HG03060 (cell line): ENCODE data around the gene FLG2.

ENCODE experiments used
- ATAC-seq: cut with Tn5 transposase; IDR thresholded peaks from one replicate; pipeline ENCODE4 v1.9.1; 2021; ENCODE audit warnings: low read depth, moderate number of reproducible peaks; ENCODE audit not compliant: unreplicated experiment

FLG2 gene

DNA sequence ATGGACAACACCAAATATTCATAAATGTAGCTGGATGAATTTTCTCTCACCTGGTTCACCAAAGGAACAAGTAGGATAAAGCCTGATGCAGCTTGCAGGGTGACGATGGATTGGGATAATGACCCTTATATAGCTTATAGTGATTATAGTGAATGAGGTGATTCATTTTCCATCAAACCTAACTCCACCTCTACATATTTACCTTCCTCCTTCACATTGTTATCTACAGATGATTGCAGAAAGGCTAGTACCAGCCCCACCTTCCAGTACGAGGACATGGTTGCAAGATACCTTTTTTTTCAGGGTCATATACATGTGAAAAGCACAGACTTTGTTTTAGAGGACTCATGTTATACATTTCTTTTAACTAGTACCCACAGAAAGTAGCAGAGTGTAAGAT is at the start of gene FLG2:
FLG2 (minus strand) TSS at position 101 of the 400 bp plus-strand sequence. CDS start 1,122 bp downstream, outside the sequence.
- ATAC-seq = no peak

DNA sequence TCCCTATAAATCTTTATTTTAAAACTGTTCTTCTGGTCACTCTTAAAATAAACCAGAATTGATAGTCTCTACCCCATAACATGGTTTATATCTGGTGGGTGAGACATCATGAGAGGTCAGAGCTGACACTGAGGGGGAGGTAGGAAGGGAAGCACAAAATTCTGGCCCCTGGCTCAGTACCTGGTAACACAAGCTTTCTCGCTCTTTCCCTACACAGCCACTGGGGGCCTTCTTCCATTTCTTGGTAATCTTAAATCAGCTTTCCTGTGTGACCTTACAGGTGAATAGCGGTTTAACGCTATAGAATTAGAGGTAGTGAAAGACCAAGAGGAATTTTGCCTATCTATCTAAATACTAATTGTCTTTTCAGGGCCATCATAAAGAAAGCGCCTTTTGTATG is 48.9 kb upstream of the FLG2 start:
- ATAC-seq = no peak

DNA sequence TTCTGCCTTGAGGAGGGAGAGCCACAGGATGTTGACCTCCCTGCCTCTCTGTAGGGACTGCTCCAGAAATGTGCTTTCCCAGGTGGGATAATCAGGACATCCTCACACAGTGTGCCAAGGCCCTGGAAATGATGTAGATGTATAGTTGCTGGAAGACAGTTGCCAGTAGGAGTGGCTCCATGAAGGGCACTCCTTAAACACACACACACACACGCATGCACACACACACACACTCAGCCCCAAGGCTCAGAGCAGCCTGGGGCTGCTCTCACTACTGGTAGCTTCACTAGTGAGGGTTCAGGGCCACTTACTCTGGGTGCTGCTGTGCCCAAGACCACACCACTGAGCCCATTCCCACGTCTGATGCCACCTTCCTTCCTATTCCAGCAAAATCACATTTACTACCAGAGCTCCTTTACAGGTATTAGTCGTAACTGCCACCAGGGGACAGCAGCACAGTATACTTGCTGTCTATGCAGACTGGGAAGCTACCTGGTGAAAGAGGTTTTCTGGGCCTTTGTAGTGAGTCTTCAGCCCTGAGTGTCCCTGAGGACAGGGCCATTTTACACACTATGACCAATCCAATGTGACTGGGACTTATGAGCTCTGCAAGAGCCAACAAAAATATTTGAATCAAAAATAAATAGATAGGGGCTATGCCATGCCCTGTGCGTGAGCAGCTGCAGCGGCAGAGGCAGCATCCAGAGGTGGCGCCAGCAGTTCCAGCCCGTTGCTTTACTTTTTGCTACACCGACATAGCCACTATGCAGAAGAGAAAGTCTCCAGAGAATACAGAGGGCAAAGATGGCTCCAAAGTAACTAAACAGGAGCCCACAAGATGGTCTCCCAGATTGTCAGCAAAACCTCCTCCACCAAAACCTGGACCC is 39.2 kb upstream of the FLG2 start:
- ATAC-seq = no peak

DNA sequence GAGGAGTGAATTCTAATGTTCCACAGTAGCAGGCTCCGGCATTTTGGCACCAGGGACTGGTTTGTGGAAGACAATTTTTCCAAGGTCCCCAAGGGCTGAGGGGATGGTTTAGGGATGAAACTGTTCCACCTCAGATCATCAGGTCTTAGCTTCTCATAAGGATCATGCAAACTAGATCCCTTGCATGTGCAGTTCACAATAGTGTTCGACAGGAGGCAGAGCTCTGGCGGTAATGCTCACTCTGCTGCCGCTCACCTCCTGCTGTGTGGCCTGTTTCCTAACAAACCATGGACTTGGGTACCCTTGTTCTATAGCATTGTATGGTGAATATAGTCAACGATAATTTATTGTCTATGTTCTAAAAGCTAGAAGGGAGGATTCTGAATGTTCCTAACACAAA is 37.7 kb upstream of the FLG2 start:
- ATAC-seq = no peak

DNA sequence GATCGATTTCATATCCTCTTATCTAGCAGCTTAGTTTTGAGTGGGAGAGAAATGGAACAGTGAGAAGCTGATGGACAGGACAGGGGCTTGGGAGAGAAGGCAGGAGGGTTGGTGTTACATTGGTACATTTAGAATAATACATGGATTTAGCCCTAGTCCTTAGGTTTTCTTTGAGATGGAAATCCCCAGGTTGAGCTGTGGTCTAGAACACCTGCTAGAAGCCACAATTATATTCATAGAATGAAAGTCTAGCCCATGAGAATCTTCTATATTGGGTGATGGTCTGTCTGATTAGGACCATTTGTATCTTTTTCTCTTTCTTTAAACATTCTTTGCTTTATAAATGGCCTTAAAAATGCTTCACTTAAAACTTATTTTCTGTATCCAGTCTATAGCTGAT is 34.3 kb upstream of the FLG2 start:
- no peak for ATAC-seq

DNA sequence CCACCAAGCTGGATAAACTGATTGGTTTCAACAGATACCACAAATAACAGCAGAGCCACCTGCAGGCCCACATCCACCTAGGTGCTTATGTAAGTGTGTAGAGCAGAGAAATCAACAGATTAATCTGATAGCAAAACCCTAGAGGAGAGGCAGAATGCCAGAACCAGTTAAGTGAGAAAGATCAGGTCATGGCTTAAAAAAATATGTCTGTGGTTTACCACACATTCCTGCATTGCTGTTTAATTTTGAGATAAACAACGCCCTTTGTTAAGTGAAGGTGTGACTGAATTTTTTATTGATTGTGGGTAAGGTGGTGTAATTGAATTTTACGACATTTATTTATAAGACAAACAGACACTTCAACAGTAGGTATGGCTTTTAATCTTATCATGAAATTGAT is 33.1 kb upstream of the FLG2 start:
- ATAC-seq = no peak

DNA sequence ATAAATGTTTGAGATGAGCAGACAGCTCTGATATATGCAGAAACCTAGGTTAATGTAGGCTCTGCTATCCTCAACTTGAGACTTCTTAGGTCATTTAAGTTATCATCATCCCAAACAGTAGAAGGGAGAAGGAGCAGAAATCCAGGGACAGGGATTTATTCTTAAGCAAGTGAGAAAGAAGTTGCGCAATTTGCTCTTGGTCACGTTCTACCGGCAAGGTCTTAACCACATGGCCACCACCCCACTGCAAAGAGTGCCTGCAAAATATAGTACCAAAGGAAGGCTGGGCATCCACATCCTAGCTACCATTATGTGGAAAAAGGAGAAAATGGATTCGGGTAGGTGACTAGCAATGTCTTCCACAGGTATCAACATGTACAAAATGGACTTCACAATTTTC is 29.1 kb upstream of the FLG2 start:
- no peak for ATAC-seq

DNA sequence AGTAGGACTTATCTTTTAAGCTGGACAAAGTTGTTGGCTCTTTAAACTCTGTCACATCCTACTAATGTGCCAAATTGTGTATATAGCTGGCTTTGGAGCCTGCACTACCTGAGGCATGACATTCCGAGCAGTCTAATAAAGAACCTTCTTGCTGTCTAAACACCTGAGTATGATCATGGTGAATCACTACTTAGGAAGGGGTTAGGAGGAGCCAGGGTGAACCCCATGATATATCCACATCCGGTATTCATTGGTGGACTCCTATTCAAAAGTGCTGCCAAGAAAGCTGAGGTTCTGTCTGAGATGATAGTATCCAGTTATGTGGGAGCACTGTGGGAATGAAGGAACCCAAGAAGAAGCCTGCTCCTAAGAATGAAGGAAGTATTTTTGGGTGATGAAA is 27.1 kb upstream of the FLG2 start:
- no peak for ATAC-seq

DNA sequence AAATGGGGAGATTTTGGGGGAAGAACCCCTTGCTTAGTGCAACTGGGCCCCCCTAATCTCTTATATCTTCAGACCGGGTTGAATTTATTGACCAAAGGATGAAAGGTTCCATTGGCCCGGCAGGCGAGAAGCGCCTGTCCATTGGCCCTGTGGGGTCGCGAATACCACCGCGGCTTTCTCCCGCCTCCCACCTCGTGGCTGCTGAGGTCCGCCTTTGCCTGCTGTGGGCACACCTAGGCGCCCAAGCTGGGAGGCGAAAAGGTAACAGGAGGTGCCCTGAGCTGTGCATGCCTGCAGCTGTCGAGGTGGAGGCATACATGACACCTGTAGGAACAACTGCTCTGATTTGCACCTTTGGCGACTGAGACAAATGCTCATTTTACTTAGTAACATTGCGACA is 21.1 kb upstream of the FLG2 start:
- no peak for ATAC-seq

DNA sequence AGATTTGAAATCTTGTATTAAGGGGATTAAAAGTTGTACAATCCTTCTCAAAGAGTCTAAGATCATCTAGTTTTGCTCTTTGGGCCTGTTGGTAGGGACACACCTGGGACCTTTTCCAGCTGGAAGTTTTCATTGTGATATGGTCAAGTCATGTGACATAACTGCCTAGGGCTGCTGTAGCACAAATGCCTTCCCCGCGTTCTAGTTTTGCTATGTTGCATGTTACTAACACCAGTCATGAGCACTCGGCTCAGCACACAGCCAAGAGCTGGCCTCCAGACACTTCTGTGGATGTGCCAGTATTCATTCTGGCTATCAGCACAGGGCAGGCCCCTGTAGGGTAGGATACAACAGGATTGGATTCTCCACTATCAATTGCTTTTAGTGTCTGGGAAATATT is 14.6 kb upstream of the FLG2 start:
- ATAC-seq = no peak

DNA sequence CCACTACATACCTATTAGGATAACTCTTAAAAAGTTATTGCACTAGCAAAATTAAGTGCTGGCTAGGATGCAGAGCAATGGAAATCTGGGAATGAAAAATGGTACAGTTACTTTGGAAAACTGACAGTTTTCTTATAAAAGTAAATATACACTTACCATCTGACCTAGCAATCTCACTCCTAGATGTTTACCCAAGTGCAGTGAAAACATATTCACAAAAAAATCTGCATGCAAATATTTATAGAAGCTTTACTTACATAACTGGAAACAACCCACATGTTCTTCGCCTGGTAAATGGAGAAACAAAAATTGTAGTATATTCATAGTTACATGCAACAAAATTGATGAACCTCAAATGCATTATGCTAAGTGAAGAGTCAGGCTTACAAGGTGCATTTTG is 12.9 kb upstream of the FLG2 start:
- ATAC-seq = no peak

DNA sequence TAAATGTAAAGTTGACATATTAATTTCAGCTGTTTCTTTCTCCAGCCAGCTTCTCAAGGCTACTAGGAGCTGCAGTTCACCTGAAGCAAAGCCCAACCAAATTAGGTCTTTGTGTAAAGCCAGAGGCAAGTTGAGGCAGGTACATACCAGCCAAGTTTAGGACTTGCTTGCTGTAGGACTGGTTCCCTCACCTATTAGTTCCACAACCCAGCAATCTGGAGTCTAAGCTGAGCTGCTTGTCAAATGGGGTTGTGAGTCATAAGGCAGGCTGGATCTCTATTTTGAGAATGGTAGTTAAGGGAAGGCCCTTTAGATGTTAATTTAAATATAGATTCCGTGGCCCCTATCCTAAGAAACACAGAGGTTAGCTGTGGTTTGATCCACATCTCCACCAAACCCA is 7.6 kb upstream of the FLG2 start:
- no peak for ATAC-seq

DNA sequence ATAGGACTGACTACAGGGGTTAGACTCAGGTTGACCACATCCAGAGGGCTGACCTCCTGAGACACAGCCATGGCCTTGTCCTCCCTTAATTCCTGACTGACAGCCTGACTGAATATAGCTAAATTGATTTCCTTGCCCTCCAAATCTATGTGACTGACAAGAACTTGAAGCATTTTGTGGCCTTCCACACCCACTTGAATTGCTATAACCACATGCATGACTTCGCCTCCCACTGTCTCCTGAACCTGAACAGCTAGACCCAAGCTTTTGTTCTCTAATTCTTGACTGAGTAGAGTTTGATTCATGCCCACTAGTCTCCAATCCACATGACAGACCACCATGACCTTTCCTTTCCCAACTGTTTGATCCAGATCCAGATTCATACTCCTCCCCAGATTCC is 3.1 kb downstream of the FLG2 start:
- ATAC-seq = no peak

DNA sequence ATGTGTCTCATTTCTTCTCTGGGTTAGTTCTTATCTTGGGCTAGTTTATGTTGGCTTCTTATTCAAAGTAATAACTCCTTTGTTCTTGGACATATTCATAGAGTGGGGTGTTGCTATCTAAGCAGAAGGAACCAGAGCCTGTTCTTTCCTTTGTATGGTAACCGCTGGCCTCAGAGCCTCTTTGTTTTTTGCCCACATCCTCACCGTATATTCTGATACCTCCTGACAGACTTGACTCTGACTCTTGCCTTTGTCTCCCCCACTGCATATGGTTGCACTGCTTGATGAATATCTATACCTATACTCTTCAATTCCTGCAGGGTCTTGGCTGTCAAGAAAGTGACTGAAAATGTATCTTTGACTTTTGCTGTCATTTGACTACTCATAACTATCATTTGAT is 10.2 kb downstream of the FLG2 start:
- ATAC-seq = no peak

DNA sequence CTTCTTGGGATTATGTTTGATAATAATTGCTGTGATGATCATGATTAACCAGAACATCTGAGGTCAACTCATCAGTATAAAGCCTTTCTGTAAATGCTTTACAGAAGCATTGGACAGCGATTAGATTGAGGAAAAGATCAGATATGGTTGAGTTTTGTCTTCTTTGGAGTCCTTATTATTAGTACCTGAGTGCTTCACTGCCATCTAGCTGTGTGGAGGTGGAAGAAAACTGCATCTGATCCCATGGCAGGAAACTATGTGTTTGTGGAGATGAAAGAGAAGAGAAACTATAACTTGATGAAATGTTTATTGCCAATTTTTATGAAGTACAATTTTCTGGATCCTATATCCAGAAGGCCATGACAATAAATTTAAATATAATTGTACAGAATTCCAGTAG is 11.4 kb downstream of the FLG2 start:
- ATAC-seq = no peak

DNA sequence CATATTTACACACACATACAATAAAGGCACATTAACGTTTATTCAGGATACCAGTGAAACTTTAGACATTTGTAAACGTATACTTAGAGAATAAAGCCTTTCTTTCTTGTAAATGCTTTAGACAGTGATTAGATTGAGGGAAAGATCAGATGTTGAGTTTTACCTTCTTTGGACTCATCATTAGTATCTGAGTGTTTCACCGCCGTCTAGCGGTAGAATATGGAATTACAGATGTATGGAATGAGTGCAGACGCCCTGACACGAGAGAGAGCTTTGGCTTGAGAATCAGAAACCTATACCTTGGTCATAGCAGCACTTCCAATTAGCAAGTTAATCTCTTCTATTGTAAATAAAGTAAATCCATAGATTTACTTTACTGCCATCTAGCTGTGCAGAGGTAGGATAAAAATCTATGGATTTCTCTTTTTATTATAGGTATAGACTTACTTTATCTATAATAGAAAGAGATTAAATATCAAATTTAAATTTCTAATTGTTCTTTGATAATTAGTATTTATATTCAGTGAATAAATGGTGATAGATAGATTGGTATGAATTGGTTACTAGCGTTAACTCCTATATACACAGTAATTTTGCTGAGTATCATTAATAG is 12.6 kb downstream of the FLG2 start:
- ATAC-seq = no peak

DNA sequence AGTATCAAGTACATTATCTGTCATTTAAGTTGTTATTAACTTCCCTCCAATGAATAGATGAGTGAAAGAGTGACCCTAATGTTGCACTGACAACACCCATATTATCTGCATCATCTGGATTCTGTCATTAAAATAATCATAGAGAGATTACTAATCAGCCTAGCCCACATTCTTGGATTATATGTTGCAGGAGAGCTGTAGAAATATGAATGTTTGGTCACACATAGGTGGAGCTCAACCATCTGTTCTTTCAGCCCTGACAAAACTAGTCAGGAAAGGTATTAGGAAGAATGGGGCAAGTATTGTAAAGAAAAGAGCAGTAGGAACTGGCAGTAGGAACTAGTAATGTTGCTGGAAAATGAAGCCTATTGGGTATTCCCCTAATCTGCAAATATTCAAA is 15.4 kb downstream of the FLG2 start:
- ATAC-seq = no peak

DNA sequence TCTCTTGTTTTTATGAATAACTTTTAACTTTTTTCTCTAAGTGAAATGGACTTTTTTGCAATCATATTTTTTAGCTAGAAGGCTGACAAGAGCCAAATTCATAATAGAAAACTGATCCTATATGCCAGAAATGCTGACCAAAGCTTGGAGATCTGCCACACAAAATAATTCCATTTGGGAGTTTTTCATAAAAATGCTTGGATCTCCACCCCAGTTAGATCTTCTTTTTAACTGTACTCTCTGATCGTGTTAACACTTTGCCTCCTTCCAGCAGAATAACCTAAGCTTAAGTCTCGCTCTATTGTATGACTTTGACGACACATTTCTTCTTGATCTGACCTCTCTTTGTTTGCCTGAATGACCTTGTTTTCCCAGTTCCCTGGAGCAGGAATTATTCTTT is 16.8 kb downstream of the FLG2 start:
- ATAC-seq = no peak

DNA sequence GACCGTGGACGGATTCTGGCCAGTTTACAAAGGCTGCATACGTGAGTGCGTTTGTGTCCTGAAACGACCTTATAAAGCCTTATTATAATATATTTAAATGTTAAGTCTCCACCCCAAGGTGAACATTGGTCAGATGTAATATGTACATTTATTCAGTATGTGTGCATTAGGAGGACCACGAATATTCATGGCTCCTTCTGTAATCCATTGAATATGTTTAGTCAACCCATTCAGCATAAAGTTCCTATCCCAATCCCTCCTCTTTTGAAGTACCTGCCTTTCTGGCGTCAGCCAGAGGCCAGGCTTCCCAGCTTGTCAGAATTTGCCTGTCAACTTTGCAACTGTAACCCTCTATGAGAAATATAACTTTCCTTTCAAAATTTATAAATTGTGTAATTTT is 24.4 kb downstream of the FLG2 start:
- ATAC-seq = no peak

DNA sequence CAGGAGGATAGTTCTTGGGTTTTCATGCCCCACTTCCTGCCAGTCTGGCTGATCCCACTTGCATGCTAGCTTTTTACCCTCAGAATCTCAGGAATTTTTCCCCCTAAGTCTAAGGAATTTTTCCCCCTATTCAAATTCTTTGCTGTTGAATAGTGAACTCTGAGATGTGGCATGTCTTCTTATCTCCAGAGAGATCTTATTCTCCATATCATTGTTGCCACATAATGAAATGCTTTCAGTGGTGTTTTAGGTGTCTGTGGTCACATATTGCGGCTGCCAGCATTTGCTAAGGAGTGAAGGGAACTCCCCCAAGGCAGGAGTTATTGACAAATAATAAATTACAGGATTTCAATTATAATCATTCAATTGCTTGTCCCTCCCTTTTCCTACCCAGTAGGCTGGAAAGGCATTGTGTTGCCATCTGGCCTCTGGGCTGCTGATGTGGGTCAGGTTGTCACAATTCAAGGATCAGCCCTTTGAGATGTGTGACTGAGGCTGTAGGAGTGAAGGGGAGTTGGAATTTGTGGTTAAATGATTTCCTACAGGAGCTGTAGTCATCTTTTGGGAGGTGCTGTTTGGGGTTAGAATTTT is 30.9 kb downstream of the FLG2 start:
- ATAC-seq = no peak

DNA sequence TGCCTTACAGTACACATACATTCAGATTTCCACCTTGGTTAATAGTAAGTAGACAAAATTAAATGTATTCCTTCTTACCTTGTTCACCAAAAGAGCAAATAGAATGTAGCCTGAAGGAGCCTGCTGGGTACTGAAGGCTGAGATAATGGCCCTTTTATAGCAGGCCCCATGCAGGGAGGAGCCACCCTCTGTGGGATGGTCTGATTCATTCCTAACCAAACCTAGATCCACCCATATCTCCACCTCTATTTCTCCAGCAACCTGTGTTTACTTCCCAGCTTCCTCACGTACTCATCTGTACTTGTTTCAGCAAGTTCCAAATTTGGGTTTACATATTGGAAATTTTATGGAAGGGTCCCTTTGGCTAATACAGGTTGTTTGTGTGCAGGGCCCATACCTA is 34.7 kb downstream of the FLG2 start, which contains the start of gene FLG:
FLG (minus strand) TSS at position 129 of the 400 bp plus-strand sequence. CDS start 9,783 bp downstream, outside the sequence.
- no peak for ATAC-seq

DNA sequence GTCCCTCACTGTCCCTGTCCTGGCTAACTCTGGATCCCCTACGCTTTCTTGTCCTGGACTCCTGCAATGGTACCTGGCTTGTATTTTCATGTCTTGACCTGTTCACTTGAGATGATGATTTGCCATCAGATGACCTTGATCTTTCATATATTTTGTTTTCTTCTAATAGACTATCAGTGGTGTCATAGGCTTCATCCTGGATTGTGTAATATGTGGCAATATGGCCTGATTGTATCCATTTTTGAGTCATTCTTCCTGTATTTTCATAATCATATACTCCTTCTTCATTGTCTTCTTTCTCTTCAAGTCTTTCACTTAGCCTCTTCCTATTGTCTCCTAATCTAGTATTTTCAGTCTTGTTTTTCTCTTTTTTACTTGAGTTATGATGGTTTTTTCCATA is 45.8 kb downstream of the FLG2 start:
- no peak for ATAC-seq
